GM12878 (cell line): ENCODE data around the gene THAP6. TPM values are rescaled to one million over a fixed set of nuclear protein-coding genes. Genes with fewer than 3 reads are reported as not detected.

Experiments
- ATAC-seq: fragments of 200-7000 bp; cut with Tn5 transposase; 3 replicates; pipeline ENCODE4 v1.9.1; 2020; ENCODE audit warnings: mild to moderate bottlenecking, moderate library complexity
- BruUV-seq: library from RNA; stranded (reverse); fragments of 400-500 nt; replicated peaks from 2 replicates; lab custom pipeline; 2021; lab: Mats Ljungman, UMichigan
- CTCF ChIA-PET: fragments of 300-600 bp; sonication (Branson Sonifier 250); formaldehyde crosslinking; extraction: SDS; loops from one replicate; lab custom pipeline; 2021; ENCODE audit warnings: inconsistent platforms; lab: Yijun Ruan, JAX
- POLR2A ChIA-PET: fragments of 350-600 bp; formaldehyde crosslinking; extraction: SDS; loops from one replicate; lab custom pipeline; 2021; ENCODE audit warnings: inconsistent platforms; lab: Charles Lee
- RAD21 ChIA-PET: fragments of 300-600 bp; sonication (Branson Sonifier 250); formaldehyde crosslinking; loops from one replicate; lab custom pipeline; 2023; ENCODE audit warnings: antibody characterized with exemption; ENCODE audit not compliant: unreplicated experiment; lab: Charles Lee
- SMC1A ChIA-PET: fragments of 300-600 bp; sonication (Branson Sonifier 250); formaldehyde crosslinking; loops from one replicate; lab custom pipeline; 2023; ENCODE audit not compliant: unreplicated experiment, uncharacterized antibody; lab: Charles Lee
- DNase-seq: peaks from one replicate; pipeline ENCODE4 v3.0.0-alpha.2; 2011; ENCODE audit warnings: low read depth, low spot score
- FAIRE-seq: peaks from 3 replicates; lab custom pipeline; 2011; peaks lifted over from hg19 to GRCh38; lab: Jason Lieb, UNC
- H2AFZ ChIP-seq: 2 replicates; pipeline ENCODE4 v1.6.0; 2011; ENCODE audit warnings: low read depth, low read length, control low read depth; ENCODE audit not compliant: control insufficient read depth
- H3K27ac ChIP-seq: 2 replicates; pipeline ENCODE4 v1.5.1; 2011; ENCODE audit warnings: control low read depth; ENCODE audit not compliant: control insufficient read depth, insufficient read depth
- H3K27me3 ChIP-seq, 2 experiments: replicated peaks in 1 of 2; 2 replicates each; pipeline versions ENCODE4 v1.6.0 to v1.6.1; 2011; ENCODE audit warnings: low read length in 1 of 2; ENCODE audit not compliant: control insufficient read depth in 2 of 2, insufficient read depth in 2 of 2
- H3K36me3 ChIP-seq, 2 experiments: 2 replicates each; pipeline ENCODE4 v1.5.1; 2011; ENCODE audit warnings: low read length in 1 of 2; ENCODE audit not compliant: control insufficient read depth in 2 of 2, insufficient read depth in 2 of 2
- H3K4me1 ChIP-seq: 2 replicates; pipeline ENCODE4 v1.6.1; 2011; ENCODE audit warnings: mild to moderate bottlenecking, low read length, moderate library complexity, mixed read lengths; ENCODE audit not compliant: control insufficient read depth, insufficient read depth
- H3K4me2 ChIP-seq: 2 replicates; pipeline ENCODE4 v1.6.0; 2011; ENCODE audit warnings: control low read depth; ENCODE audit not compliant: control insufficient read depth, insufficient read depth
- H3K4me3 ChIP-seq: fragments of 200-600 bp; sonication (generic); 2 replicates; pipeline ENCODE4 v1.5.1; 2016
- H3K79me2 ChIP-seq: 2 replicates; pipeline ENCODE4 v1.6.0; 2011; ENCODE audit warnings: low read length; ENCODE audit not compliant: control insufficient read depth, insufficient read depth
- H3K9ac ChIP-seq: 2 replicates; pipeline ENCODE4 v1.8.0; 2011; ENCODE audit warnings: low read length, control low read depth, mixed read lengths; ENCODE audit not compliant: control insufficient read depth, insufficient read depth
- H3K9me3 ChIP-seq: replicated peaks from 3 replicates; pipeline ENCODE4 v1.5.1; 2011; ENCODE audit warnings: mild to moderate bottlenecking, low read length; ENCODE audit not compliant: control insufficient read depth, insufficient read depth
- H4K20me1 ChIP-seq: 2 replicates; pipeline ENCODE4 v1.6.0; 2011; ENCODE audit not compliant: control insufficient read depth, insufficient read depth
- BCL11A ChIP-seq: IDR thresholded peaks from 2 replicates; pipeline ENCODE4 v1.6.1; 2011; ENCODE audit warnings: low read depth, low read length
- CREB1 ChIP-seq: IDR thresholded peaks from 2 replicates; pipeline ENCODE4 v1.6.1; 2012; ENCODE audit warnings: low read depth, mild to moderate bottlenecking, inconsistent platforms
- POLR2A ChIP-seq: IDR thresholded peaks from 2 replicates; pipeline ENCODE4 v1.6.1; 2011; ENCODE audit warnings: low read depth, mild to moderate bottlenecking, low read length
- POLR2AphosphoS5 ChIP-seq: IDR thresholded peaks from 2 replicates; pipeline ENCODE4 v1.6.1; 2011; ENCODE audit warnings: mild to moderate bottlenecking, low read length, inconsistent platforms
- TCF3 ChIP-seq: IDR thresholded peaks from 2 replicates; pipeline ENCODE4 v1.6.1; 2012; ENCODE audit warnings: low read depth, mild to moderate bottlenecking, low read length, borderline replicate concordance; ENCODE audit not compliant: insufficient read depth
- WGBS: methylation state at CpG from one replicate; pipeline ENCODE4 v1.1.6; 2016; ENCODE audit warnings: low lambda C conversion rate; ENCODE audit not compliant: insufficient replicate concordance, insufficient coverage; ENCODE audit errors: missing lambda C conversion rate; 5-methylcytosine and 5-hydroxymethylcytosine counted together
- in situ Hi-C: fragments of 300-500 bp; cut with MboI; formaldehyde crosslinking; loops from 9 replicates; pipeline ENCODE4 v1.14.3; 2018; ENCODE audit warnings: mixed read lengths
- intact Hi-C: fragments of 100-400 bp; cut with micrococcal nuclease; formaldehyde crosslinking; loops from one replicate; pipeline ENCODE4 v1.14.2; 2022; ENCODE audit not compliant: unreplicated experiment
- polyA plus RNA-seq, 11 experiments: library from polyadenylated mRNA; depleted of rRNA in 4 of 11; unstranded in 6 of 11; stranded (reverse) in 5 of 11; fragments of >200 nt; fragmentation: Nextera tagmentation in 4 of 11; fragmentation: Illumina TruSeq in 1 of 11; extraction: Ambion mirVana in 4 of 11; extraction: Trizol in 1 of 11; gene quantifications; 1 replicate in 1 of 11; 2 replicates in 10 of 11; pipeline versions ENCODE4 v1.2.1 to v1.2.3, GENCODE V29; 2011 to 2016; ENCODE audit warnings: inconsistent platforms in 2 of 11, missing spikeins in 2 of 11, low read depth in 1 of 11
- total RNA-seq, 4 experiments: library from RNA; depleted of rRNA in 3 of 4; stranded (reverse); fragments of >200 nt in 3 of 4; fragmentation: Illumina TruSeq in 1 of 4; extraction: Trizol in 1 of 4; gene quantifications; 2 replicates each; pipeline versions ENCODE4 v1.2.1 to v1.2.3, GENCODE V29; 2013 to 2021
- TF ChIP-seq, protein P1 (sequence below): fragments of 450-650 bp; IDR thresholded peaks from 2 replicates; pipeline ENCODE4 v1.6.1; 2017; ENCODE audit warnings: mild to moderate bottlenecking, moderate library complexity
- TF ChIP-seq, protein P2 (sequence below): IDR thresholded peaks from 2 replicates; pipeline ENCODE4 v1.6.1; 2011; ENCODE audit warnings: borderline replicate concordance, low read depth, mild to moderate bottlenecking, moderate library complexity, low read length; ENCODE audit not compliant: insufficient read depth, poor library complexity, severe bottlenecking
- TF ChIP-seq, protein P3 (sequence below): IDR thresholded peaks from 2 replicates; pipeline ENCODE4 v1.6.1; 2012; ENCODE audit warnings: low read depth, low read length, improper control_type of control experiment
- TF ChIP-seq, protein P4 (sequence below): fragments of 450-650 bp; IDR thresholded peaks from 2 replicates; pipeline ENCODE4 v1.6.1; 2017; ENCODE audit warnings: mild to moderate bottlenecking
- TF ChIP-seq, protein P5 (sequence below): fragments of 150-350 bp; IDR thresholded peaks from 2 replicates; pipeline ENCODE4 v1.6.1; 2014; ENCODE audit warnings: mild to moderate bottlenecking, low read depth, low read length
- TF ChIP-seq, protein P6 (sequence below): IDR thresholded peaks from 2 replicates; pipeline ENCODE4 v1.6.1; 2012; ENCODE audit warnings: low read depth, low read length, improper control_type of control experiment

Gene THAP6
- total and polyA plus RNA-seq, 10 of the 15 experiments (the other 5 are each of a cell fraction or from before 2014, with no cell fraction given) = 8.9 to 21.9 (median 12.8) TPM

DNA sequence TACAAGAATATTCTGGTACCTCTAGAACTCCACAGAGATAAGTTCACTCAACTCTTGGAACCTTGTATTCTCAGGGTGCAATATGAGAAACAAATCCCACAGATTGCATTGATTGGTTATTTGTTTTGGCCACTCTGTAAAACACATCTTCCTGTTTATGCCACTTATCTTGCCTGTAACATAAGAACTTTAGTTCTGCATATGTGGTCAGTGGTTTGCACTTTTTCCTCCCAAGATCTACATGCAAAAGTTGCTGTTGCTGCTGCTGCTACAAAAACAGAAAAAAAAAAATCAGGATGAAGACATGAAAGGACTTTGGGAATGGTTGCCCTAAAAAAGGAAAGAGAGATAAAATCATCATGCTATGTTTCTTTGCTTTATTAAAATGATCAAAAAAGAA is 51.2 kb downstream of the THAP6 start (continued):
- TF ChIP-seq, protein P1, sequence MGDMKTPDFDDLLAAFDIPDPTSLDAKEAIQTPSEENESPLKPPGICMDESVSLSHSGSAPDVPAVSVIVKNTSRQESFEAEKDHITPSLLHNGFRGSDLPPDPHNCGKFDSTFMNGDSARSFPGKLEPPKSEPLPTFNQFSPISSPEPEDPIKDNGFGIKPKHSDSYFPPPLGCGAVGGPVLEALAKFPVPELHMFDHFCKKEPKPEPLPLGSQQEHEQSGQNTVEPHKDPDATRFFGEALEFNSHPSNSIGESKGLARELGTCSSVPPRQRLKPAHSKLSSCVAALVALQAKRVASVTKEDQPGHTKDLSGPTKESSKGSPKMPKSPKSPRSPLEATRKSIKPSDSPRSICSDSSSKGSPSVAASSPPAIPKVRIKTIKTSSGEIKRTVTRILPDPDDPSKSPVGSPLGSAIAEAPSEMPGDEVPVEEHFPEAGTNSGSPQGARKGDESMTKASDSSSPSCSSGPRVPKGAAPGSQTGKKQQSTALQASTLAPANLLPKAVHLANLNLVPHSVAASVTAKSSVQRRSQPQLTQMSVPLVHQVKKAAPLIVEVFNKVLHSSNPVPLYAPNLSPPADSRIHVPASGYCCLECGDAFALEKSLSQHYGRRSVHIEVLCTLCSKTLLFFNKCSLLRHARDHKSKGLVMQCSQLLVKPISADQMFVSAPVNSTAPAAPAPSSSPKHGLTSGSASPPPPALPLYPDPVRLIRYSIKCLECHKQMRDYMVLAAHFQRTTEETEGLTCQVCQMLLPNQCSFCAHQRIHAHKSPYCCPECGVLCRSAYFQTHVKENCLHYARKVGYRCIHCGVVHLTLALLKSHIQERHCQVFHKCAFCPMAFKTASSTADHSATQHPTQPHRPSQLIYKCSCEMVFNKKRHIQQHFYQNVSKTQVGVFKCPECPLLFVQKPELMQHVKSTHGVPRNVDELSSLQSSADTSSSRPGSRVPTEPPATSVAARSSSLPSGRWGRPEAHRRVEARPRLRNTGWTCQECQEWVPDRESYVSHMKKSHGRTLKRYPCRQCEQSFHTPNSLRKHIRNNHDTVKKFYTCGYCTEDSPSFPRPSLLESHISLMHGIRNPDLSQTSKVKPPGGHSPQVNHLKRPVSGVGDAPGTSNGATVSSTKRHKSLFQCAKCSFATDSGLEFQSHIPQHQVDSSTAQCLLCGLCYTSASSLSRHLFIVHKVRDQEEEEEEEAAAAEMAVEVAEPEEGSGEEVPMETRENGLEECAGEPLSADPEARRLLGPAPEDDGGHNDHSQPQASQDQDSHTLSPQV = no peak

DNA sequence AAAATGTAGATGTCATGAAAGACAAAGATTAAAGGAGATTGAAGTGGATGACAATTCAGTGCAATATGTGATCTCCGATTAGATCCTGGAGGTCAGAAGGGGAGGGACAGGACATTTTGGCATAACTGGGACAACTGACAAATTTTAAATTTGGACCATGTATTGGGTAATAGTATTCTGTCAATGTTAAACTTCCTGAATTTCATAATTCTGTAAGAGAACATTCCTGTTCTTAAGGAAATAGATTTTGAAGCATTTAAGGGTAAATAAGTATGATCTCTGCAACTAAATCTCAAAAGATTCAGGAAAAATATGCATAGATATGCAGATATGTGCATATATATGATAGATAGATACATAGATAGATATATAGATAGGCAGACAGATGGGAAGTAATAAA is 52.6 kb downstream of the THAP6 start:
- ATAC-seq (no peak), FAIRE-seq (no peak), DNase-seq (no peak)
- Histone ChIP-seq H3K4me3 (no peak overlapping the region), H3K9ac (no peak overlapping the region), H3K4me1 (no peaks in the 10 kb centered on the region), H3K79me2 (no peaks in the 10 kb centered on the region), H3K27ac (no peak overlapping the region), H2AFZ (no peak overlapping the region), H3K4me2 (no peak overlapping the region), H3K36me3 (no peaks in the 10 kb centered on the region), H4K20me1 (no peaks in the 10 kb centered on the region), H3K27me3 (no peaks in the 10 kb centered on the region; a peak in 1 of 4 replicates), H3K9me3 (no peaks in the 10 kb centered on the region)
- SMC1A ChIA-PET = interaction anchor here (1.2 to 1.5 kb wide), 2 partner anchors 255 to 695 kb away, joined by 3 read pairs; no protein-coding TSS in a partner anchor
- POLR2A ChIA-PET = no interaction called here
- RAD21 ChIA-PET = no interaction called here
- CTCF ChIA-PET = interaction anchor here (1.3 to 1.4 kb wide), 2 partner anchors 8 to 281 kb away, joined by 3 to 4 read pairs; no protein-coding TSS in a partner anchor
- BruUV-seq = no TSS peak
- 85% methylated on average over 1 of the region's 1 CpG for WGBS
- in situ Hi-C loops = no loop called here
- intact Hi-C loops = no loop called here
- TF ChIP-seq BCL11A = no peak
- TF ChIP-seq, protein P2, sequence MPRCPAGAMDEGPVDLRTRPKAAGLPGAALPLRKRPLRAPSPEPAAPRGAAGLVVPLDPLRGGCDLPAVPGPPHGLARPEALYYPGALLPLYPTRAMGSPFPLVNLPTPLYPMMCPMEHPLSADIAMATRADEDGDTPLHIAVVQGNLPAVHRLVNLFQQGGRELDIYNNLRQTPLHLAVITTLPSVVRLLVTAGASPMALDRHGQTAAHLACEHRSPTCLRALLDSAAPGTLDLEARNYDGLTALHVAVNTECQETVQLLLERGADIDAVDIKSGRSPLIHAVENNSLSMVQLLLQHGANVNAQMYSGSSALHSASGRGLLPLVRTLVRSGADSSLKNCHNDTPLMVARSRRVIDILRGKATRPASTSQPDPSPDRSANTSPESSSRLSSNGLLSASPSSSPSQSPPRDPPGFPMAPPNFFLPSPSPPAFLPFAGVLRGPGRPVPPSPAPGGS = no peak
- TF ChIP-seq, protein P3, sequence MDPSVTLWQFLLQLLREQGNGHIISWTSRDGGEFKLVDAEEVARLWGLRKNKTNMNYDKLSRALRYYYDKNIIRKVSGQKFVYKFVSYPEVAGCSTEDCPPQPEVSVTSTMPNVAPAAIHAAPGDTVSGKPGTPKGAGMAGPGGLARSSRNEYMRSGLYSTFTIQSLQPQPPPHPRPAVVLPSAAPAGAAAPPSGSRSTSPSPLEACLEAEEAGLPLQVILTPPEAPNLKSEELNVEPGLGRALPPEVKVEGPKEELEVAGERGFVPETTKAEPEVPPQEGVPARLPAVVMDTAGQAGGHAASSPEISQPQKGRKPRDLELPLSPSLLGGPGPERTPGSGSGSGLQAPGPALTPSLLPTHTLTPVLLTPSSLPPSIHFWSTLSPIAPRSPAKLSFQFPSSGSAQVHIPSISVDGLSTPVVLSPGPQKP = no peak
- no peak for TF ChIP-seq TCF3
- TF ChIP-seq, protein P4, sequence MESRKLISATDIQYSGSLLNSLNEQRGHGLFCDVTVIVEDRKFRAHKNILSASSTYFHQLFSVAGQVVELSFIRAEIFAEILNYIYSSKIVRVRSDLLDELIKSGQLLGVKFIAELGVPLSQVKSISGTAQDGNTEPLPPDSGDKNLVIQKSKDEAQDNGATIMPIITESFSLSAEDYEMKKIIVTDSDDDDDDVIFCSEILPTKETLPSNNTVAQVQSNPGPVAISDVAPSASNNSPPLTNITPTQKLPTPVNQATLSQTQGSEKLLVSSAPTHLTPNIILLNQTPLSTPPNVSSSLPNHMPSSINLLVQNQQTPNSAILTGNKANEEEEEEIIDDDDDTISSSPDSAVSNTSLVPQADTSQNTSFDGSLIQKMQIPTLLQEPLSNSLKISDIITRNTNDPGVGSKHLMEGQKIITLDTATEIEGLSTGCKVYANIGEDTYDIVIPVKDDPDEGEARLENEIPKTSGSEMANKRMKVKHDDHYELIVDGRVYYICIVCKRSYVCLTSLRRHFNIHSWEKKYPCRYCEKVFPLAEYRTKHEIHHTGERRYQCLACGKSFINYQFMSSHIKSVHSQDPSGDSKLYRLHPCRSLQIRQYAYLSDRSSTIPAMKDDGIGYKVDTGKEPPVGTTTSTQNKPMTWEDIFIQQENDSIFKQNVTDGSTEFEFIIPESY = no peak
- TF ChIP-seq CREB1 = no peak
- no peak for TF ChIP-seq POLR2A
- TF ChIP-seq, protein P5, sequence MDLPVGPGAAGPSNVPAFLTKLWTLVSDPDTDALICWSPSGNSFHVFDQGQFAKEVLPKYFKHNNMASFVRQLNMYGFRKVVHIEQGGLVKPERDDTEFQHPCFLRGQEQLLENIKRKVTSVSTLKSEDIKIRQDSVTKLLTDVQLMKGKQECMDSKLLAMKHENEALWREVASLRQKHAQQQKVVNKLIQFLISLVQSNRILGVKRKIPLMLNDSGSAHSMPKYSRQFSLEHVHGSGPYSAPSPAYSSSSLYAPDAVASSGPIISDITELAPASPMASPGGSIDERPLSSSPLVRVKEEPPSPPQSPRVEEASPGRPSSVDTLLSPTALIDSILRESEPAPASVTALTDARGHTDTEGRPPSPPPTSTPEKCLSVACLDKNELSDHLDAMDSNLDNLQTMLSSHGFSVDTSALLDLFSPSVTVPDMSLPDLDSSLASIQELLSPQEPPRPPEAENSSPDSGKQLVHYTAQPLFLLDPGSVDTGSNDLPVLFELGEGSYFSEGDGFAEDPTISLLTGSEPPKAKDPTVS = no peak
- no peak for TF ChIP-seq POLR2AphosphoS5
- TF ChIP-seq, protein P6, sequence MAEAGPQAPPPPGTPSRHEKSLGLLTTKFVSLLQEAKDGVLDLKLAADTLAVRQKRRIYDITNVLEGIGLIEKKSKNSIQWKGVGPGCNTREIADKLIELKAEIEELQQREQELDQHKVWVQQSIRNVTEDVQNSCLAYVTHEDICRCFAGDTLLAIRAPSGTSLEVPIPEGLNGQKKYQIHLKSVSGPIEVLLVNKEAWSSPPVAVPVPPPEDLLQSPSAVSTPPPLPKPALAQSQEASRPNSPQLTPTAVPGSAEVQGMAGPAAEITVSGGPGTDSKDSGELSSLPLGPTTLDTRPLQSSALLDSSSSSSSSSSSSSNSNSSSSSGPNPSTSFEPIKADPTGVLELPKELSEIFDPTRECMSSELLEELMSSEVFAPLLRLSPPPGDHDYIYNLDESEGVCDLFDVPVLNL = no peak
